ENCODE data around the gene CACNA2D4.

The CACNA2D4 gene

DNA sequence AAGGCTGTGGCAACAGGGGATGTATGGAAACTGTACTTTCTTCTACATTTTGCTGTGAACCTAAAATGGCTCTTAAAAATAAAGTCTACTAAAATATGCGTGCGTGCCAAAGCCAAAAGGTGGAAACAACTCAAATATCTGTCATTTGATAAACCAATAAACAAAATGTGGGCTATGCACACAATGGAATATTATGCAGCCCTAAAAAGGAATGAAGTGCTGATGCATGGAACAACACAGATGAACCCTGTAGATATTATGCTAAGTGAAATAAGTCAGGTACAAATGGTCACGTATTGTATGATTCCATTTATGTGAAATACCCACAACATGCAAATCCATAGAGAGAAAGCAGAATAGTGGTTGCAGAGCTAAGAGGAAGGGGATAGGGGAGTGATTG, 8.0 kb downstream of the CACNA2D4 start:
- H3K4me1 ChIP-seq (ENCODE audit: low read length) = no peaks in the 10 kb centered on the region
- H2AFZ ChIP-seq (ENCODE audit: low read depth, low read length) = no peak overlapping the region
- H3K36me3 ChIP-seq (replicated peaks; ENCODE audit: low read depth, low read length) = no peaks in the 10 kb centered on the region
- H3K27me3 ChIP-seq (ENCODE audit: low read depth, low read length) = no peaks in the 10 kb centered on the region
- no peaks in the 10 kb centered on the region for H4K20me1 ChIP-seq (ENCODE audit: insufficient read depth, low read length)
- no peak overlapping the region for H3K4me3 ChIP-seq (ENCODE audit: low read length)
- no peak overlapping the region for H3K4me2 ChIP-seq (ENCODE audit: low read length)
- no peaks in the 10 kb centered on the region for H3K79me2 ChIP-seq (ENCODE audit: low read length)
- no peaks in the 10 kb centered on the region for H3K9me3 ChIP-seq (ENCODE audit: insufficient read depth, low read length)
- no peak overlapping the region for H3K27ac ChIP-seq (ENCODE audit: low read length)
- no peak for TF ChIP-seq EZH2phosphoT487 (IDR thresholded peaks at IDR 0.05; ENCODE audit: low read depth)
- TF ChIP-seq, protein P1, sequence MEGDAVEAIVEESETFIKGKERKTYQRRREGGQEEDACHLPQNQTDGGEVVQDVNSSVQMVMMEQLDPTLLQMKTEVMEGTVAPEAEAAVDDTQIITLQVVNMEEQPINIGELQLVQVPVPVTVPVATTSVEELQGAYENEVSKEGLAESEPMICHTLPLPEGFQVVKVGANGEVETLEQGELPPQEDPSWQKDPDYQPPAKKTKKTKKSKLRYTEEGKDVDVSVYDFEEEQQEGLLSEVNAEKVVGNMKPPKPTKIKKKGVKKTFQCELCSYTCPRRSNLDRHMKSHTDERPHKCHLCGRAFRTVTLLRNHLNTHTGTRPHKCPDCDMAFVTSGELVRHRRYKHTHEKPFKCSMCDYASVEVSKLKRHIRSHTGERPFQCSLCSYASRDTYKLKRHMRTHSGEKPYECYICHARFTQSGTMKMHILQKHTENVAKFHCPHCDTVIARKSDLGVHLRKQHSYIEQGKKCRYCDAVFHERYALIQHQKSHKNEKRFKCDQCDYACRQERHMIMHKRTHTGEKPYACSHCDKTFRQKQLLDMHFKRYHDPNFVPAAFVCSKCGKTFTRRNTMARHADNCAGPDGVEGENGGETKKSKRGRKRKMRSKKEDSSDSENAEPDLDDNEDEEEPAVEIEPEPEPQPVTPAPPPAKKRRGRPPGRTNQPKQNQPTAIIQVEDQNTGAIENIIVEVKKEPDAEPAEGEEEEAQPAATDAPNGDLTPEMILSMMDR (IDR thresholded peaks at IDR 0.05; ENCODE audit: low read depth, low read length) = no peak
- H3K9ac ChIP-seq (ENCODE audit: low read length) = no peak overlapping the region

DNA sequence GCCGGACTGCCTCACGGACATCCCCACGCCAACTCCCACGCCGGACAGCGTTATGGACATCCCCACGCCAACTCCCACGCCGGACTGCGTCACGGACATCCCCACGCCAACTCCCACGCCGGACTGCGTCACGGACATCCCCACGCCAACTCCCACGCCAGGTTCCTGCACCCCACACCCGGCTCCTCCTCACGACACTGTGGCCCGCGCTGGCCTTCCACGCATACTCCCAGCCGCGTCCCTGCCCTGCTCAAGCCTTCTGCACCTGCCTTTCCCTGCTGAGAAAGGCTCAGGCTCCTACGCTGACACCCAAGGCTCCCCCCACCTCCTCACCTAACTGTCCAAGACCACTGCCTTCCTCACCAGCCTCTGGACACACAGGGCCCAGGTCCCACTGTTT, 9.7 kb downstream of the CACNA2D4 start:
- Histone ChIP-seq H2AFZ (ENCODE audit: low read depth, low read length) (no peak overlapping the region), H3K79me2 (ENCODE audit: low read length) (no peaks in the 10 kb centered on the region), H3K4me3 (ENCODE audit: low read length) (no peak overlapping the region), H3K9ac (ENCODE audit: low read length) (no peak overlapping the region), H3K27me3 (ENCODE audit: low read depth, low read length) (no peaks in the 10 kb centered on the region), H4K20me1 (ENCODE audit: insufficient read depth, low read length) (no peaks in the 10 kb centered on the region), H3K27ac (ENCODE audit: low read length) (no peak overlapping the region), H3K36me3 (replicated peaks; ENCODE audit: low read depth, low read length) (no peaks in the 10 kb centered on the region), H3K4me2 (ENCODE audit: low read length) (no peak overlapping the region), H3K9me3 (ENCODE audit: insufficient read depth, low read length) (peaks cover 7% of the 10 kb centered on the region; the same call in 1 of the 2 replicates), H3K4me1 (ENCODE audit: low read length) (no peaks in the 10 kb centered on the region)
- TF ChIP-seq EZH2phosphoT487 (IDR thresholded peaks at IDR 0.05; ENCODE audit: low read depth) = no peak
- TF ChIP-seq, protein P1 (IDR thresholded peaks at IDR 0.05; ENCODE audit: low read depth, low read length) = no peak

DNA sequence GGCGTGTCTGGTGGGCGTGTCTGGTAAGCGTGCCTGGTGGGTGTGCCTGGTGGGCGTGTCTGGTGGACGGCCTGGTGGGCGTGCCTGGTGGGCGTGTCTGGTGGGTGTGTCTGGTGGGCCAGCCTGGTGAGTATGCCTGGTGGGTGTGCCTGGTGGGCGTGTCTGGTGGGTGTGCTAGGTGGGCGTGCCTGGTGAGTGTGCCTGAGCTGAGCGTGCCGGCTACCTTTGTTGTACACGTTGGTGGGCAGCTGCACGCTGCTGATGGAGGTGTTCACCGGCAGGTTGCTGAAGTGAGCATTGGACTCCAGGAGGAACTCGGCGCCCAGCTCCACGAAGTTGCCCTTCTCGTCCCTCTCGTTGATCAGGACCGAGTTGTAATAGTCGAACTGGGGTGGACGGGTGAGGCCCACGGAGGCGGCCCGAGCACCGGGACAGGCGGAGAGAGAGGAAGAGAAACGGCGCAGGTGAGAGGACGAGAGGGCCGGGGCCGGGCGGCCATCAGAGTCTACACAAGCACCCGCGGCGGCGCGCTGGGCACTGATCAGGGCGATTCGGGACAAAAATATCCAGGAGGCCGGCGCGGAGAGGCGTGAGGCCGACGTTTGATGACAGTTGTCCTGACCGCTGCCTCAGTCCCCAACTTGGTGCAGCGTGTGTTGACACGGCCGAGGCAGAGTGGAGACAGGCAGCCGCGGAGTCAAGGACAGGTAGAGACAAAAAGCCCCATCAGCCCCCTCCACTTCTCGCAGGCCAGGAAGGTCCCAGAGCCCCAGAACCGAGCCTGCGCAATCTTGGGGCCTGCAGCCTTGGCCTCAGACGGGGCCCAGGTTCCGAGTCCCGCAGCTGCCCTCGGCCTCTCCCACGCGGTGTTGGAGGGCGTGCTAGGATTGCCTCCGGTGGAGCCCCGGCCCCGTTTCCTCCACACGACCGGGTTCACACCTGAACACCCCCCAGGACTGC, 10.5 kb downstream of the CACNA2D4 start:
- peaks cover 7% of the 10 kb centered on the region; the same call in 1 of the 2 replicates for H3K9me3 ChIP-seq (ENCODE audit: insufficient read depth, low read length)
- TF ChIP-seq, protein P1 (IDR thresholded peaks at IDR 0.05; ENCODE audit: low read depth, low read length) = no peak
- no peak for TF ChIP-seq EZH2phosphoT487 (IDR thresholded peaks at IDR 0.05; ENCODE audit: low read depth)
- no peak overlapping the region for H3K4me3 ChIP-seq (ENCODE audit: low read length)
- H4K20me1 ChIP-seq (ENCODE audit: insufficient read depth, low read length) = no peaks in the 10 kb centered on the region
- no peak overlapping the region for H3K9ac ChIP-seq (ENCODE audit: low read length)
- no peak overlapping the region for H3K4me2 ChIP-seq (ENCODE audit: low read length)
- no peaks in the 10 kb centered on the region for H3K27me3 ChIP-seq (ENCODE audit: low read depth, low read length)
- H2AFZ ChIP-seq (ENCODE audit: low read depth, low read length) = no peak overlapping the region
- no peaks in the 10 kb centered on the region for H3K79me2 ChIP-seq (ENCODE audit: low read length)
- no peaks in the 10 kb centered on the region for H3K4me1 ChIP-seq (ENCODE audit: low read length)
- no peaks in the 10 kb centered on the region for H3K36me3 ChIP-seq (replicated peaks; ENCODE audit: low read depth, low read length)
- H3K27ac ChIP-seq (ENCODE audit: low read length) = no peak overlapping the region

DNA sequence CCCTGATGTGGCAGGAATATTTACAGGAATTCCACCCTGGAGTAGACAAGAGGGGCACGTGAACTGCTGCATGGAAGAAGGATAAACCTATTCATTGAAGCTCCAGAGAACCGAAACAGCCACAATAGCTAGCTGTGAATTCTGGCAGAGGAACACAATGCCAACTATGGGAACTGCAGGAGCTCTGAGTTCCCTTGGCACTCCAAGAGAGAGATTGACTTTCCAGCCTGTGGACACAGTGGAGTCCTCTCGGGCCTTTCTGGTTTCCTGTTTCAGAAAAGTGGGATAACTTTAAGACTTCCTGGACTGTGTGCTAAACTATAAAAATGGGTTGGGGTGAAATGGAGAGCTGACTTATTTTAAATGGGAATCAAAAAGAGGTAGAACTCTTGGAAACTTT, 11.9 kb downstream of the CACNA2D4 start:
- no peaks in the 10 kb centered on the region for H3K79me2 ChIP-seq (ENCODE audit: low read length)

More for the DNA sequence above, 11.9 kb downstream of the CACNA2D4 start:
- H4K20me1 ChIP-seq (ENCODE audit: insufficient read depth, low read length) = no peaks in the 10 kb centered on the region
- H3K27ac ChIP-seq (ENCODE audit: low read length) = no peak overlapping the region
- no peak overlapping the region for H3K4me2 ChIP-seq (ENCODE audit: low read length)
- no peak overlapping the region for H3K4me3 ChIP-seq (ENCODE audit: low read length)
- no peaks in the 10 kb centered on the region for H3K36me3 ChIP-seq (replicated peaks; ENCODE audit: low read depth, low read length)
- peaks cover 7% of the 10 kb centered on the region; the same call in 1 of the 2 replicates for H3K9me3 ChIP-seq (ENCODE audit: insufficient read depth, low read length)
- H3K27me3 ChIP-seq (ENCODE audit: low read depth, low read length) = no peaks in the 10 kb centered on the region
- no peak overlapping the region for H2AFZ ChIP-seq (ENCODE audit: low read depth, low read length)
- no peak overlapping the region for H3K9ac ChIP-seq (ENCODE audit: low read length)
- no peaks in the 10 kb centered on the region for H3K4me1 ChIP-seq (ENCODE audit: low read length)
- no peak for TF ChIP-seq EZH2phosphoT487 (IDR thresholded peaks at IDR 0.05; ENCODE audit: low read depth)
- TF ChIP-seq, protein P1 (IDR thresholded peaks at IDR 0.05; ENCODE audit: low read depth, low read length) = no peak
